Stimulated activated naive CD8-positive, alpha-beta T cell treated with anti-CD3 and anti-CD28 coated beads, Interleukin-15, amount 100 ng/mL, for 72 hours (primary cell): ENCODE data around the gene DCAF5.

Source experiments
- ATAC-seq: fragments of 150-1000 bp; cut with Tn5 transposase; 2 replicates; pipeline ENCODE4 v1.10.0; 2021; ENCODE audit warnings: mild to moderate bottlenecking, moderate library complexity
- DNase-seq, 2 donors: peaks; one replicate each; pipeline ENCODE4 v3.0.0; 2021 to 2022
- H3K27ac Mint-ChIP-seq, 2 donors: one replicate each; pipeline ENCODE4 v1.8.0; 2022; ENCODE audit warnings: mild to moderate bottlenecking in 2 of 2, mixed read lengths in 2 of 2, moderate library complexity in 2 of 2
- H3K27me3 Mint-ChIP-seq: one replicate; pipeline ENCODE4 v1.8.0; 2022; ENCODE audit warnings: mixed read lengths
- H3K4me1 Mint-ChIP-seq: one replicate; pipeline ENCODE4 v1.8.0; 2022; ENCODE audit warnings: mild to moderate bottlenecking, mixed read lengths
- H3K4me3 Mint-ChIP-seq, 2 donors: one replicate each; pipeline ENCODE4 v1.8.0; 2022; ENCODE audit warnings: mild to moderate bottlenecking in 2 of 2, mixed read lengths in 2 of 2, moderate library complexity in 1 of 2
- H3K9me3 Mint-ChIP-seq, 2 donors: one replicate each; pipeline ENCODE4 v1.8.0; 2022; ENCODE audit warnings: mixed read lengths in 2 of 2

Gene DCAF5

GRCh38 chr14:69049675-69050074 is 103.2 kb downstream of the DCAF5 start:
- Mint-ChIP-seq H3K9me3 (no peaks in the 10 kb centered on the region), H3K4me1 (no peaks in the 10 kb centered on the region), H3K27me3 (no peaks in the 10 kb centered on the region), H3K4me3 (no peak overlapping the region), H3K27ac (no peak overlapping the region)
- ATAC-seq (no peak), DNase-seq (no peak)

DNA sequence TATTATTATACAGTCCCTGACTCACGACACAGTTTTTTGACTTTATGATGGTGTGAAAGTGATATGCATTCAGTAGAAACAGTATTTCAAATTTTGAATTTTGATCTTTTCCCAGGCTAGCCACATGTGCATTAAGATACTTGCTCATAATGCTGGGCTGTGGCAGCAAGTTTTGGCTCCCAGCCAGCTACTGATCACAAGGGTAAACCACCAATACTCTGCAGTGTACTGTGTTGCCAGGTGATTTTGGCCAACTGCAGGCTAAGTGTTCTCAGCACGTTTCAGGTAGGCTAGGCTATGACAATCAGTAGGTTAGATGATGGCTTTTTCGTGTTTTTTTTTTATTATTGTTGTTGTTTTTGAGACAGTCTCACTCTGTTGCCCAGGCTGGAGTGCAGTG is 104.5 kb downstream of the DCAF5 start:
- peaks cover 7% of the 10 kb centered on the region for H3K4me1 Mint-ChIP-seq
- H3K27ac Mint-ChIP-seq: peak overlapping the region in 1 of 2 donors; percentile 93
- H3K27me3 Mint-ChIP-seq: peaks cover 6% of the 10 kb centered on the region
- H3K9me3 Mint-ChIP-seq: no peaks in the 10 kb centered on the region
- no peak overlapping the region for H3K4me3 Mint-ChIP-seq
- DNase-seq: peak in 1 of 2 donors; percentile 40
- peak; percentile 81 for ATAC-seq

DNA sequence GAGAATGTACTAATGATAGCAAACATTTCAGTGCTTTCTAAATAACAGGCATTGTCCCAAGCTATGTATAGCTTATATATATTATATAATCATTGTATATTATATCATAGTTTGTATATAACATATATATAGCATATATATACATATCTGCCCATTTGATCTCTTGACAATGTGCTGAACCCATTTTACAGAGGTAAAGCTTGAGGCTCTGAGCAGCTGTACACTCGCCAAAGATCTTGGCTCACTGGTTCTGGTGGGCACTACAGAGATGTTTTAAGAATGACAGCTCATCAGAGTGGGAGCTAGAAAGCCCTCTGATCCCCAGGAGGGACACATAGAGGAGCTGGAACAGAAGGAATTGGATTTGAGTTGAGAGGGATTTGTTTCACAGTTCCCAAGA is 105.7 kb downstream of the DCAF5 start:
- Mint-ChIP-seq H3K27ac (no peak overlapping the region), H3K4me1 (peaks cover 19% of the 10 kb centered on the region), H3K27me3 (peaks cover 18% of the 10 kb centered on the region), H3K4me3 (no peak overlapping the region), H3K9me3 (no peaks in the 10 kb centered on the region)
- DNase-seq: no peak
- ATAC-seq: no peak

DNA sequence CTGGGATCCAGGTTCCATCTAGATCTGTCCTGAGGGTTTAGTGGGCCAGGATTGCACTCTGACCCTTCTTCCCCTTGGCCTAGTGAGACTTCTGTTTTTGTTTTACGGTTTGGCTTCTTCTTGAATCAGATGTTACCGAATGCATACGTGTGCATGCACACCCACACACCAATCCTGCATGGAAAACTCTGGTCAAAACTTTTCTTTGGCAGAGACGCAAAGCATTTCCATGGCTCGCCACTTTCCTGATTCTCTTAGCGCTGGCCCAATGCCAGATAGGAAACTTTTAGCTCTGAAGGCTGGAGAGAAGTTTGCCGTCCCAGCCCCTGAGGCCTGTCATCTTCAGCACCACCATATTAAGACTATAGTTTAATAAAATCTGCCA is 106.5 kb downstream of the DCAF5 start:
- Mint-ChIP-seq H3K27ac (no peak overlapping the region), H3K4me3 (no peak overlapping the region), H3K27me3 (peaks cover 26% of the 10 kb centered on the region), H3K9me3 (no peaks in the 10 kb centered on the region), H3K4me1 (peaks cover 19% of the 10 kb centered on the region)
- no peak for ATAC-seq
- DNase-seq: no peak

GRCh38 chr14:69045857-69046475 is 107.0 kb downstream of the DCAF5 start:
- H3K4me1 Mint-ChIP-seq: peaks cover 19% of the 10 kb centered on the region
- no peak overlapping the region for H3K4me3 Mint-ChIP-seq
- peaks cover 31% of the 10 kb centered on the region for H3K27me3 Mint-ChIP-seq
- ATAC-seq (no peak), DNase-seq (no peak)
- H3K9me3 Mint-ChIP-seq: no peaks in the 10 kb centered on the region
- no peak overlapping the region for H3K27ac Mint-ChIP-seq

- no peak overlapping the region for H3K4me3 Mint-ChIP-seq
- H3K27ac Mint-ChIP-seq: no peak overlapping the region
- DNase-seq (no peak), ATAC-seq (no peak)
- peaks cover 19% of the 10 kb centered on the region for H3K4me1 Mint-ChIP-seq
- H3K9me3 Mint-ChIP-seq: no peaks in the 10 kb centered on the region
- peaks cover 37% of the 10 kb centered on the region for H3K27me3 Mint-ChIP-seq
Measured at GRCh38 chr14:69044965-69045555, 107.9 kb downstream of the DCAF5 start.

DNA sequence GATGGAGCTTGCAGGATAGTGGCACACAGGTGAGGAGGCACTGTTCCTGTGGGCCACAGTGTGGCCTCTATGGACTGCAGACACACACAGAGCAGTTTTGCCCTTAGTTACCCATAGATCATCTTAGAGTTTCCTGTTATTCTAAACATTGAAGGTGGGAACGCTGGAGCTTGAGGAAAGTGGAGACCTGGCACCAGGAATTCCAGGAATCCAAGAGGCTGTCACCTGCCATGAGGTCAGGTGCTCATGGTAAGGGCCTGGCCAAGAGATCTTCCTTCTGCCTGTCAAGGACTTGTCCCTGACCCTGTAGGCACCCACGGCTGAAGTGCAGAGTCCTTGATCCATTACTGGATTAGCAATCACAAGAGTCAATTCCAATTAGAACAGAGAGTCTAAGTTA is 108.6 kb downstream of the DCAF5 start:
- Mint-ChIP-seq H3K4me1 (peaks cover 20% of the 10 kb centered on the region), H3K4me3 (no peak overlapping the region), H3K27me3 (peaks cover 44% of the 10 kb centered on the region), H3K9me3 (no peaks in the 10 kb centered on the region), H3K27ac (no peak overlapping the region)
- ATAC-seq: no peak
- no peak for DNase-seq

DNA sequence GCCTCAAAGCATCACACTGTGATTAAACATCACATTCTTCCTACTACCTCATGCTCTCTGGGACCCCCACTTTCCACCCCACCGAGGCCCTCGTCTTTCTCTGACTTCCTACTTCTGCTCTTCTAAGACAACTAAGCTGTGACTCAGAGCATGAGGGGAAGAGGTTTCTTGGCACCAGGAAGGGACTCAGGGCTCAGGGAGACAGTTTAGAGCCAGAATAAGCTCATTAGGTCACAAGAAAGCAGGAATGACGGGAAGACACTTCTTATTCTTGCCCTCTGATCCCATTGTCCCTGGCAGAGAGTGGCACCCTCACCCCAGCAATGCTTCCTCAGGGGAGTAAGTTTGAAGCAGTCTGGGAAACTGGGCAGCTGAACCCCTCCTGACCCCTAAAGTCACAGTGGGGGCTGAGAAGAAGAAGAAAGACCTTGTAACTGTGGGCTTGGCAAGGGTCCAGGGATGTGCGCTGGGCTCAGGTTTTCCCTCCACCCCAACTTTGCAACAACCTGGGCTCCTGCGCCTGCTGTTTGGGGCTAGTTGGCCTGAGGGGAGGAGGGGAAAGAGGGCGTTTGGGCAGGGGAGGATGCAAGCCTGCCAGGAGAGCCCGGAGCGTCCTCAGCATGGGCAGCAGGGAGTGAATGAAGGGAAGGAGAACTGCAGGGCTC is 109.2 kb downstream of the DCAF5 start:
- Mint-ChIP-seq H3K27ac (peak overlapping the region in 1 of 2 donors; percentile 10), H3K4me3 (no peak overlapping the region), H3K4me1 (peaks cover 25% of the 10 kb centered on the region), H3K9me3 (no peaks in the 10 kb centered on the region), H3K27me3 (peaks cover 50% of the 10 kb centered on the region)
- no peak for DNase-seq
- no peak for ATAC-seq

- H3K4me1 Mint-ChIP-seq: peaks cover 25% of the 10 kb centered on the region
- peak overlapping the region in 1 of 2 donors; percentile 12 for H3K4me3 Mint-ChIP-seq
- no peak overlapping the region for H3K27ac Mint-ChIP-seq
- no peak for ATAC-seq
- H3K27me3 Mint-ChIP-seq: peaks cover 58% of the 10 kb centered on the region
- no peaks in the 10 kb centered on the region for H3K9me3 Mint-ChIP-seq
- DNase-seq: no peak
Measured at GRCh38 chr14:69042787-69043444, 110.0 kb downstream of the DCAF5 start.

- Mint-ChIP-seq H3K27ac (peak overlapping the region in 1 of 2 donors; percentile 58), H3K9me3 (no peaks in the 10 kb centered on the region), H3K4me3 (no peak overlapping the region), H3K27me3 (peaks cover 64% of the 10 kb centered on the region), H3K4me1 (peaks cover 25% of the 10 kb centered on the region)
- DNase-seq (no peak), ATAC-seq (no peak)
Measured at GRCh38 chr14:69042299-69042698, 110.6 kb downstream of the DCAF5 start.

DNA sequence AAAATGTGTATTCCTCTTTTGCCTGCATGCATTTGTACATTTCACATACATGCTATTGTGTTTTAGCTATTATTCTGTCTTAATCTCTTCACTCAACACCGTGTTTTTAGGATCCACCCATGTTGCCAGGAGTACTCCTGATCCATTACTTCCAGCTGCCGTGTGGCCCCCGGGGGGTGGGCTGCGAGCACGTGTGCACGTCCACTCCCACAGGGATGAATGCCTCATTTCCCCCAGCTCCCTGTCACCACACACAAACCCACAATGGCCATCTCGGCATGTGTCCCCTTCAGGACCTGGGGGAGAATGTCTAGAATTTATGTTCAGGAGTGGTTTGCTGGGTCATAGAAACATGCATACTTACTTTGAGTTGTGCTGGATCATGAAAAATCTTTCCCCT is 111.1 kb downstream of the DCAF5 start:
- no peak for DNase-seq
- Mint-ChIP-seq H3K4me3 (no peak overlapping the region), H3K27me3 (peaks cover 69% of the 10 kb centered on the region), H3K4me1 (peaks cover 25% of the 10 kb centered on the region), H3K27ac (no peak overlapping the region), H3K9me3 (no peaks in the 10 kb centered on the region)
- no peak for ATAC-seq

- Mint-ChIP-seq H3K27me3 (peaks cover 74% of the 10 kb centered on the region), H3K9me3 (no peaks in the 10 kb centered on the region), H3K4me1 (peaks cover 25% of the 10 kb centered on the region), H3K27ac (no peak overlapping the region), H3K4me3 (no peak overlapping the region)
- DNase-seq: no peak
- ATAC-seq: no peak
Measured at GRCh38 chr14:69040353-69040752, 112.6 kb downstream of the DCAF5 start.

GRCh38 chr14:69039288-69039628 is 113.7 kb downstream of the DCAF5 start:
- Mint-ChIP-seq H3K9me3 (no peaks in the 10 kb centered on the region), H3K4me3 (no peak overlapping the region), H3K27ac (no peak overlapping the region), H3K4me1 (peaks cover 29% of the 10 kb centered on the region), H3K27me3 (peaks cover 76% of the 10 kb centered on the region)
- ATAC-seq (no peak), DNase-seq (no peak)

- Mint-ChIP-seq H3K4me1 (peaks cover 27% of the 10 kb centered on the region), H3K9me3 (no peaks in the 10 kb centered on the region), H3K4me3 (no peak overlapping the region), H3K27me3 (peaks cover 76% of the 10 kb centered on the region), H3K27ac (no peak overlapping the region)
- DNase-seq (no peak), ATAC-seq (no peak)
Measured at GRCh38 chr14:69038455-69039287, 114.2 kb downstream of the DCAF5 start.

DNA sequence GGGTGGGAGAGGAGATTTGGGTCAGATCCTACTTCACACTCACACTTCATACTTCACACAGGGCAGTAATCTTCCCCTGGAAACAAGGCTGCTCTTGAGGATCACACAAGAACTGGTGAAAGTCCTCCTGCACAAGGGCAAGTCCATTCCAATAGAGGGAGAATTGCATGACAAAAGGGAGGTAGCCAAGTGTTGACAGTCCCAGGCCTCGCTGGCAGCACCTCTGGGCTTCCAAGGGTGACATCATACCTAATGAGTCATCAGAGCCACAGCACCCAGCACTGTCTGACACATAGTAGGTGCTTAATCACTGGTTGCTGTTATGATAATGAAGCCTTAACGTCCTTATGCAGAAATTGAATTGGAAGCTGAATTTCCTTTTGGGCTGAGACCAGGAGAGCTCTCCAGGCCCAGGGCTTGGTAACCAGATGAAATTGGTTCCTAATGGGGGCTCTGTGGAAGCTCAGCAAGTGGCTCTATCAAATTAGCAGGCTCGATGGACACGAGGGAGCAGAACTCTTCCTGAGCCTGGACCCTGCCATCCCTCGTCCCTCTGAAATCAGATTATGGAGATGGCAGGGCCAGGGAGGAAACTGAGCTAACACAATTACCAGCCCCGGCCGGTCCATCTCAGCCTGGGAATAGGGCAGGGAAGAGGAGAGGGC is 115.0 kb downstream of the DCAF5 start:
- peaks cover 20% of the 10 kb centered on the region for H3K4me1 Mint-ChIP-seq
- H3K27ac Mint-ChIP-seq: no peak overlapping the region
- no peaks in the 10 kb centered on the region for H3K9me3 Mint-ChIP-seq
- H3K27me3 Mint-ChIP-seq: peaks cover 69% of the 10 kb centered on the region
- ATAC-seq: no peak
- DNase-seq: no peak
- no peak overlapping the region for H3K4me3 Mint-ChIP-seq
